A673 (cell line): ENCODE results near the gene DNM2.

ENCODE experiments used
- EZH2 ChIP-seq: fragments of 200-600 bp; sonication (generic); IDR thresholded peaks from 2 replicates; pipeline ENCODE4 v1.6.1; 2017; ENCODE audit warnings: borderline replicate concordance, low read depth, mild to moderate bottlenecking, mixed read lengths, antibody characterized with exemption, low read length; ENCODE audit not compliant: poor library complexity, severe bottlenecking
- TF ChIP-seq, protein P1 (sequence below): fragments of 300-800, 200-600 bp; sonication (generic); conservative IDR thresholded peaks from 2 replicates; pipeline ENCODE4 v1.5.1; 2017; ENCODE audit warnings: low read depth, mild to moderate bottlenecking, antibody characterized with exemption, low read length, moderate library complexity, mixed read lengths

GRCh38 chr19:10670182-10670581, 47.7 kb upstream of the DNM2 start:
- TF ChIP-seq, protein P1, sequence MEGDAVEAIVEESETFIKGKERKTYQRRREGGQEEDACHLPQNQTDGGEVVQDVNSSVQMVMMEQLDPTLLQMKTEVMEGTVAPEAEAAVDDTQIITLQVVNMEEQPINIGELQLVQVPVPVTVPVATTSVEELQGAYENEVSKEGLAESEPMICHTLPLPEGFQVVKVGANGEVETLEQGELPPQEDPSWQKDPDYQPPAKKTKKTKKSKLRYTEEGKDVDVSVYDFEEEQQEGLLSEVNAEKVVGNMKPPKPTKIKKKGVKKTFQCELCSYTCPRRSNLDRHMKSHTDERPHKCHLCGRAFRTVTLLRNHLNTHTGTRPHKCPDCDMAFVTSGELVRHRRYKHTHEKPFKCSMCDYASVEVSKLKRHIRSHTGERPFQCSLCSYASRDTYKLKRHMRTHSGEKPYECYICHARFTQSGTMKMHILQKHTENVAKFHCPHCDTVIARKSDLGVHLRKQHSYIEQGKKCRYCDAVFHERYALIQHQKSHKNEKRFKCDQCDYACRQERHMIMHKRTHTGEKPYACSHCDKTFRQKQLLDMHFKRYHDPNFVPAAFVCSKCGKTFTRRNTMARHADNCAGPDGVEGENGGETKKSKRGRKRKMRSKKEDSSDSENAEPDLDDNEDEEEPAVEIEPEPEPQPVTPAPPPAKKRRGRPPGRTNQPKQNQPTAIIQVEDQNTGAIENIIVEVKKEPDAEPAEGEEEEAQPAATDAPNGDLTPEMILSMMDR: no peak
- no peak for TF ChIP-seq EZH2
